HepG2 (cell line): Measurements from ENCODE around the gene ARAP1. TPM values are rescaled to one million over a fixed set of nuclear protein-coding genes. Genes with fewer than 3 reads are reported as not detected.

Experiments
- ATAC-seq: fragments of 200-7000 bp; cut with Tn5 transposase; 3 replicates; pipeline ENCODE4 v1.9.1; 2020; ENCODE audit warnings: mild to moderate bottlenecking, moderate library complexity
- BruUV-seq: library from RNA; stranded (reverse); fragments of 400-500 nt; replicated peaks from 2 replicates; lab custom pipeline; 2021; lab: Mats Ljungman, UMichigan
- CTCF ChIA-PET: fragments of 300-600 bp; formaldehyde crosslinking; extraction: SDS; loops from one replicate; lab custom pipeline; 2021; ENCODE audit warnings: low total read pairs, inconsistent platforms, low intra/inter-chr PET ratio; lab: Yijun Ruan, JAX
- POLR2A ChIA-PET: fragments of 350-600 bp; sonication (Branson Sonifier 250); formaldehyde crosslinking; loops from one replicate; lab custom pipeline; 2020; ENCODE audit warnings: antibody characterized with exemption, inconsistent platforms; lab: Yijun Ruan, JAX
- DNase-seq: peaks from one replicate; pipeline ENCODE4 v3.0.0-alpha.2; 2015; ENCODE audit warnings: low spot score
- FAIRE-seq: peaks from 3 replicates; lab custom pipeline; 2011; peaks lifted over from hg19 to GRCh38; lab: Jason Lieb, UNC
- H2AFZ ChIP-seq: one replicate; pipeline ENCODE4 v1.6.1; 2011; ENCODE audit warnings: low read length, inconsistent platforms
- H3K27ac ChIP-seq: fragments of 300-600 bp; 3 replicates; pipeline ENCODE4 v1.8.0; 2011; ENCODE audit warnings: mixed run types, mild to moderate bottlenecking, mixed read lengths, low read length, inconsistent platforms; ENCODE audit not compliant: insufficient read depth; ENCODE audit errors: extremely low read length
- H3K27me3 ChIP-seq, 2 experiments: fragments of 200-600 bp in 1 of 2; 2 replicates in 1 of 2; 3 replicates in 1 of 2; pipeline versions ENCODE4 v1.6.0 to v1.8.0; 2011; ENCODE audit warnings: low read length in 2 of 2, mild to moderate bottlenecking in 2 of 2, moderate library complexity in 2 of 2, inconsistent platforms in 1 of 2; ENCODE audit not compliant: insufficient read depth in 2 of 2, control insufficient read depth in 1 of 2
- H3K36me3 ChIP-seq, 2 experiments: fragments of 200-600 bp in 1 of 2; replicated peaks in 1 of 2; 2 replicates in 1 of 2; 3 replicates in 1 of 2; pipeline versions ENCODE4 v1.5.1 to v1.8.0; 2011; ENCODE audit warnings: low read length in 2 of 2, inconsistent platforms in 1 of 2; ENCODE audit not compliant: insufficient read depth in 2 of 2, control insufficient read depth in 1 of 2
- H3K4me1 ChIP-seq: 2 replicates; pipeline ENCODE4 v1.5.1; 2012; ENCODE audit warnings: low read length, inconsistent platforms; ENCODE audit not compliant: insufficient read depth
- H3K4me2 ChIP-seq: 2 replicates; pipeline ENCODE4 v1.6.0; 2011; ENCODE audit warnings: low read depth, low read length, inconsistent platforms
- H3K4me3 ChIP-seq, 3 experiments: fragments of 200-600 bp in 1 of 3; sonication (generic), shearing (Covaris generic) in 1 of 3; replicated peaks in 1 of 3; 2 replicates each; pipeline ENCODE4 v1.5.1; 2011 to 2016; ENCODE audit warnings: low read length in 3 of 3, inconsistent platforms in 2 of 3, low read depth in 2 of 3, mild to moderate bottlenecking in 2 of 3, control low read depth in 1 of 3, mixed read lengths in 1 of 3; ENCODE audit not compliant: insufficient read depth in 1 of 3
- H3K79me2 ChIP-seq: one replicate; pipeline ENCODE4 v1.6.1; 2011; ENCODE audit warnings: low read length, inconsistent platforms; ENCODE audit not compliant: insufficient read depth
- H3K9ac ChIP-seq: 2 replicates; pipeline ENCODE4 v1.6.0; 2011; ENCODE audit warnings: mild to moderate bottlenecking, low read depth, low read length, inconsistent platforms; ENCODE audit not compliant: insufficient read depth
- H3K9me3 ChIP-seq: 2 replicates; pipeline ENCODE4 v1.5.1; 2012; ENCODE audit warnings: mild to moderate bottlenecking, low read length
- H4K20me1 ChIP-seq: 2 replicates; pipeline ENCODE4 v1.6.0; 2011; ENCODE audit warnings: inconsistent platforms, mild to moderate bottlenecking, low read length, moderate library complexity; ENCODE audit not compliant: insufficient read depth
- AKAP8 ChIP-seq: sonication (generic); formaldehyde crosslinking; IDR thresholded peaks from 2 replicates; pipeline ENCODE4 v1.5.1; 2020; ENCODE audit warnings: mild to moderate bottlenecking, missing genetic modification reagents
- KDM3A ChIP-seq: IDR thresholded peaks from 2 replicates; pipeline ENCODE4 v1.6.1; 2018; ENCODE audit warnings: low read depth, missing compliant biosample characterization
- KMT2B ChIP-seq: IDR thresholded peaks from 2 replicates; pipeline ENCODE4 v1.6.1; 2016; ENCODE audit warnings: missing genetic modification reagents, missing compliant biosample characterization
- MLLT10 ChIP-seq: sonication (generic); formaldehyde crosslinking; IDR thresholded peaks from 2 replicates; pipeline ENCODE4 v1.4.0; 2020; ENCODE audit warnings: missing genetic modification reagents
- MTA1 ChIP-seq: sonication (generic); formaldehyde crosslinking; IDR thresholded peaks from 2 replicates; pipeline ENCODE4 v1.4.0; 2020; ENCODE audit warnings: missing genetic modification reagents, mild to moderate bottlenecking, borderline replicate concordance
- NFE2L2 ChIP-seq: fragments of 150-350 bp; IDR thresholded peaks from 2 replicates; pipeline ENCODE4 v1.6.1; 2014; ENCODE audit warnings: low read length
- PHF20 ChIP-seq: sonication (generic); formaldehyde crosslinking; IDR thresholded peaks from 2 replicates; pipeline ENCODE4 v1.5.0; 2020; ENCODE audit warnings: mild to moderate bottlenecking, missing genetic modification reagents
- ZC3H4 ChIP-seq: sonication (generic); formaldehyde crosslinking; IDR thresholded peaks from 2 replicates; pipeline ENCODE4 v1.4.0; 2020; ENCODE audit warnings: missing genetic modification reagents, borderline replicate concordance
- ZNF274 ChIP-seq: sonication (generic); formaldehyde crosslinking; IDR thresholded peaks from 2 replicates; pipeline ENCODE4 v1.5.1; 2020; ENCODE audit warnings: mild to moderate bottlenecking, missing genetic modification reagents
- ZNF569 ChIP-seq: sonication (generic); formaldehyde crosslinking; IDR thresholded peaks from 2 replicates; pipeline ENCODE4 v1.5.0; 2020; ENCODE audit warnings: mild to moderate bottlenecking, missing genetic modification reagents, moderate library complexity, borderline replicate concordance
- WGBS: methylation state at CpG from one replicate; pipeline ENCODE4 v1.1.6; 2017; ENCODE audit warnings: low lambda C conversion rate; 5-methylcytosine and 5-hydroxymethylcytosine counted together
- in situ Hi-C: cut with HindIII; loops from 2 replicates; pipeline ENCODE4 v1.10.0; 2017; ENCODE audit warnings: low pct_unique_long_range_greater_than_20kb; ENCODE audit not compliant: extremely low pct_ligation_motif_present
- intact Hi-C: fragments of 100-400 bp; cut with micrococcal nuclease; formaldehyde crosslinking; loops from one replicate; pipeline ENCODE4 v1.10.0; 2022; ENCODE audit not compliant: unreplicated experiment
- polyA plus RNA-seq, 8 experiments: library from polyadenylated mRNA; depleted of rRNA in 3 of 8; stranded (reverse) in 7 of 8; unstranded in 1 of 8; fragments of >200 nt; fragmentation: Illumina TruSeq in 4 of 8; extraction: Trizol in 4 of 8; gene quantifications; 2 replicates each; pipeline versions ENCODE4 v1.2.1 to v1.2.3, GENCODE V29; 2011 to 2016; ENCODE audit warnings: low read depth in 4 of 8, missing spikeins in 1 of 8, mixed read lengths in 1 of 8; ENCODE audit not compliant: insufficient read depth in 1 of 8
- total RNA-seq, 5 experiments: library from RNA; depleted of rRNA; stranded (reverse); fragments of >200 nt; fragmentation: Illumina TruSeq; extraction: Trizol; gene quantifications; 2 replicates each; pipeline ENCODE4 v1.2.3, GENCODE V29; 2016; ENCODE audit warnings: low read depth in 1 of 5

Gene ARAP1
- total and polyA plus RNA-seq, 2 of the 13 experiments (the other 11 are each of a cell fraction or from before 2014, with no cell fraction given): 43.2 to 55.5 TPM

GRCh38 chr11:72672597-72673238 lies 79.5 kb downstream of the ARAP1 start:
- H3K9ac ChIP-seq: no peak overlapping the region
- ChIA-PET POLR2A (no interaction called here), CTCF (no interaction called here)
- DNase-seq (no peak), FAIRE-seq (no peak), ATAC-seq (no peak)
- TF ChIP-seq AKAP8 (CRISPR knock-in tag) (no peak), MLLT10 (CRISPR knock-in tag) (no peak), NFE2L2 (no peak), KDM3A (CRISPR knock-in tag) (no peak), KMT2B (CRISPR knock-in tag) (no peak), ZNF569 (CRISPR knock-in tag) (no peak), ZC3H4 (CRISPR knock-in tag) (no peak), ZNF274 (CRISPR knock-in tag) (no peak), MTA1 (CRISPR knock-in tag) (no peak), PHF20 (CRISPR knock-in tag) (no peak)
- no peak overlapping the region for H3K4me2 ChIP-seq
- H3K4me3 ChIP-seq: no peak overlapping the region
- H3K9me3 ChIP-seq: peaks cover 5% of the 10 kb centered on the region
- peaks cover 2 to 50% of the 10 kb centered on the region in 2 experiments for H3K27me3 ChIP-seq
- in situ Hi-C loops: no loop called here
- no peaks in the 10 kb centered on the region for H3K79me2 ChIP-seq
- no TSS peak for BruUV-seq
- no peak overlapping the region for H2AFZ ChIP-seq
- H3K36me3 ChIP-seq: no peaks in the 10 kb centered on the region
- H4K20me1 ChIP-seq: no peaks in the 10 kb centered on the region; the same call in 1 of the 2 replicates
- 64% methylated on average over 4 of the region's 4 CpGs for WGBS
- intact Hi-C loops: no loop called here
- H3K27ac ChIP-seq: no peak overlapping the region
- no peaks in the 10 kb centered on the region for H3K4me1 ChIP-seq
